ENCODE data around the gene JARID2.

Gene JARID2

GRCh38 chr6:15452182-15452941 lies 206.5 kb downstream of the JARID2 start:
- peaks cover 14% of the 10 kb centered on the region for H3K36me3 Mint-ChIP-seq
- no peaks in the 10 kb centered on the region for H3K27me3 Mint-ChIP-seq
- peaks cover 59% of the 10 kb centered on the region for H3K4me1 Mint-ChIP-seq (ENCODE audit: low read depth)
- H3K9me3 Mint-ChIP-seq (ENCODE audit: low read depth): no peaks in the 10 kb centered on the region
- H3K27ac Mint-ChIP-seq: peak overlapping the region; percentile 54
- H3K4me3 Mint-ChIP-seq: peak overlapping the region; percentile 44

DNA sequence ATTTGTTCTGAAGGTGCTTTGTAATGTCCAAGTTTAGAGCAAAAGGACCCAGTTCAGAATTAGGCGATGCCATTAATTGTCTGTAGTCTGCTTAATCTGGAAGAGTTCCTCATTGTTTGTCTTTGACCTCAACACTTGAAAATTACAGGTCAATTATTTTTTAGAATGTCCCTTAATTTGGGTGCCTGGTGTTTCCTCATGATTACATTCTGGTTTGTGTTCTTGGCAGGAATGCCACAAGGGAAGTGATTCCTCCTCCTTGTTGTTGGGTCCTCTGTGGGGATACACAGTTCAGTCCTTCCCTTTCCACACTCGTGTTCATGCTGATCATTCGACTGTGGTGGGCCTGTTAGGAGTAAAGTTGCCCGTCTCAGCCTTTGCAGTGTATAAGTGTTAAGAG lies 207.3 kb downstream of the JARID2 start:
- Mint-ChIP-seq H3K36me3 (peaks cover 14% of the 10 kb centered on the region), H3K4me1 (ENCODE audit: low read depth) (peaks cover 50% of the 10 kb centered on the region), H3K4me3 (no peak overlapping the region), H3K27ac (peak overlapping the region; percentile 47), H3K9me3 (ENCODE audit: low read depth) (no peaks in the 10 kb centered on the region), H3K27me3 (no peaks in the 10 kb centered on the region)

DNA sequence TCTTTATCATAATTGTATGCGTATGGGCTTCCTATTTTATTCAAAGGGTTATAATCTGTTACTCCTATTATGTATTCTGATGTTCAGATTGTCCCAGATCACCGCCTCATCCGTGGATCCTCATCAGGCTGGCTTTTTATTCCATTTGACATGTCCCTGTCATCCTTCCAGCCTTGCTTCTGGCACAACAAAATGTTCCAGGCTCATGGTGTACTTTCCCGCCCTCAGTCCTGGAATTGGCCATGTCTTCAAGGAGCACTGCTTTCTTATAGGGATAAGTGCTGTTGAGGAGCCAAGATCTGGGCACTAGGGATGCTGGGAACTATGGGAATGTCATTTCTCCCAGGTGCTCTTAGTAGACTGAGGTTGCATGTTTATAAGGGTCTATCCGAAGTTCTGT lies 207.8 kb downstream of the JARID2 start:
- no peak overlapping the region for H3K4me3 Mint-ChIP-seq
- peaks cover 51% of the 10 kb centered on the region for H3K4me1 Mint-ChIP-seq (ENCODE audit: low read depth)
- no peaks in the 10 kb centered on the region for H3K9me3 Mint-ChIP-seq (ENCODE audit: low read depth)
- no peak overlapping the region for H3K27ac Mint-ChIP-seq
- H3K27me3 Mint-ChIP-seq: no peaks in the 10 kb centered on the region
- peaks cover 14% of the 10 kb centered on the region for H3K36me3 Mint-ChIP-seq

DNA sequence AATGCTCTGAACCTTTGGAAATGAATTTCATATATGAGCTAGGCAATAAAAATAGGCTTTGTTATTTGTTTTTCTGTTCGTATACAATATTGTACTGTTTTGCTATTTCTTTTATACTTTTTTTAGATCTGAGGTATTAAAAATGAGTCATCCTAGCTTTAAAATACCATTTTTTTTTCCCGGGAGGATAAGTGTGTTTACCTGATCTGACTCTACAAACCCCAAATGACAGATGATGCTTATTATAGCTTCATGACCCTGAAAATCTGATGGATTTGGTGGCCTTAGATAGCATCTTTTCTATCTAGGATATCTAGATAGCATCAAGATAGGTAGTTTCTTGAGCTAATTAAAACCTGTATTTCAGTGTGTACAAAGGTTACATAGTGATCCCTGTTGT lies 210.6 kb downstream of the JARID2 start:
- Mint-ChIP-seq H3K27me3 (no peaks in the 10 kb centered on the region), H3K9me3 (ENCODE audit: low read depth) (no peaks in the 10 kb centered on the region), H3K36me3 (peaks cover 14% of the 10 kb centered on the region)

GRCh38 chr6:15457121-15457650 lies 211.3 kb downstream of the JARID2 start:
- Mint-ChIP-seq H3K27ac (no peak overlapping the region), H3K9me3 (ENCODE audit: low read depth) (no peaks in the 10 kb centered on the region), H3K27me3 (no peaks in the 10 kb centered on the region), H3K36me3 (peaks cover 14% of the 10 kb centered on the region), H3K4me3 (no peak overlapping the region), H3K4me1 (ENCODE audit: low read depth) (peaks cover 54% of the 10 kb centered on the region)

More for the DNA sequence above, 210.6 kb downstream of the JARID2 start:
- Mint-ChIP-seq H3K4me3 (no peak overlapping the region), H3K27ac (no peak overlapping the region), H3K4me1 (ENCODE audit: low read depth) (peaks cover 54% of the 10 kb centered on the region)

DNA sequence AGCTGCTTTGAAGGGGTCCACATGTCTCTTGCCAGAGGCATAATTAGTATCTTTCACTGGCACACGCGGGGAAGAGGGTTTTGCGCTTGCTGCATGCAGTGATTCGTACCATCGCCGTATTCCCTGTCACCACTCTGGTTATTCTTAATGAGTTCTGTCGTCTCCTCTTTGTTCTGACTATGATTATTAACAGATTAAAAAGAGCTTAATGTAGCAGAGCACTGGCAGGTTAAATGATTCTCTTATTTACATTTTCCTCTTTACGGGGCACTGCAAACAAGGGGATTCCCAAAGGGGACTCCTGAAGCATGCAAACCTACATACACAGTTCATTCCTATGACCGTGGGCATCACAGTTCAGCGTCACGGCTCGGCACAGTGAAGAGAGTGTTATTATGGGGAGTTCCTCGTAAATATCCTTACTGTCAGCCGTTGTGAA lies 212.2 kb downstream of the JARID2 start:
- peaks cover 11% of the 10 kb centered on the region for H3K36me3 Mint-ChIP-seq
- peaks cover 56% of the 10 kb centered on the region for H3K4me1 Mint-ChIP-seq (ENCODE audit: low read depth)
- H3K4me3 Mint-ChIP-seq: no peak overlapping the region
- no peaks in the 10 kb centered on the region for H3K27me3 Mint-ChIP-seq
- H3K27ac Mint-ChIP-seq: no peak overlapping the region
- H3K9me3 Mint-ChIP-seq (ENCODE audit: low read depth): no peaks in the 10 kb centered on the region

DNA sequence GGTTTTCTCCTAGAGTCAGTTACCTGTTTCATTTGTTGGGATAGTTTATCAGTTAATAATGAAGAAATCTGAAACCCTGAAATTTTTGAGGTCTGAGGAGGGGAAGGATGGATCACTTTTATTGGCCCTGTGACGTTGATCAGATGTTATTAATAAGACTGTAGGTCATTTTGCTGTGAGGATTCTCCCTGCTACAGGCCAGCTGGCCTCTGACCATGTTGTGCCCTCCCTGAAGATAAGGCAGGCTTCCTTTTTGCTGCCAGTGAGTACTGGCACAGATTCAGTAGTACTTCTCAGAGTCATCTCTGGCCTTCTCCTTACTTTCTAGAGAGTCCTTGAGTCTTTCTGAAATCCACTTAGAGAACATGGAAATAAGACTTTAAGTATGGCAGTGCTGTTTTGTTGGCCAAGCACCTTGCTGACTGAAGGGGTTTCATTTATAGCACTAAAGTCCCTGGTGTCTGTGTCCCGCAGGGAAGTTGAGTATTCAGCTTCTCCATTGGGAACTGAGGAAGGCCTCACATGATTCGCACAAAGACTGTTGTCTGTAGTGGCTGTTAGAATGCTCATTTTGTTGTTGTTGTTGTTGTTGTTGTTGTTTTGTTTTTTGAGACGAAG lies 214.3 kb downstream of the JARID2 start:
- H3K27ac Mint-ChIP-seq: no peak overlapping the region
- peaks cover 8% of the 10 kb centered on the region for H3K36me3 Mint-ChIP-seq
- peaks cover 61% of the 10 kb centered on the region for H3K4me1 Mint-ChIP-seq (ENCODE audit: low read depth)
- no peaks in the 10 kb centered on the region for H3K9me3 Mint-ChIP-seq (ENCODE audit: low read depth)
- H3K4me3 Mint-ChIP-seq: no peak overlapping the region
- no peaks in the 10 kb centered on the region for H3K27me3 Mint-ChIP-seq

- H3K27ac Mint-ChIP-seq: no peak overlapping the region
- H3K27me3 Mint-ChIP-seq: no peaks in the 10 kb centered on the region
- H3K9me3 Mint-ChIP-seq (ENCODE audit: low read depth): no peaks in the 10 kb centered on the region
- peaks cover 5% of the 10 kb centered on the region for H3K36me3 Mint-ChIP-seq
- H3K4me3 Mint-ChIP-seq: no peak overlapping the region
- H3K4me1 Mint-ChIP-seq (ENCODE audit: low read depth): peaks cover 60% of the 10 kb centered on the region
These were observed 215.5 kb downstream of the JARID2 start for GRCh38 chr6:15461127-15461944.

DNA sequence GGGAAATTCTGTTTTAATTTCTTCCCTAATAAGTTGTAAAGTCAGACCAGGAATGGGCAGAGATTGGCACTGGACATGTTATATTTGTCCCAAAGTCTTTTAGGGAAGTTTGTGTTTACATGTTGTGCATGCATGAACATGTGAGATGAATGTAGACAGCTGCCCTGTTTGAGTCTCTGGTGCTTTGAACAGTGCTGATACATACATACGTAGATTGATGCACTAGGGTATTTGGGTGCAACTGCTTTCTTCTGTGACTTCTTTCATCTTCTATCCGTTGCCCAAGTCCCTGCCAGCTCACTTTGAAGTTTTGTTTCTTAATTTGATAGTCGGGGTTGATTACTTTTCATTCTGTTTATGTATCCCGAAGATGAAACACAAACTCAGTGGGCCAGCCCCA lies 216.4 kb downstream of the JARID2 start:
- Mint-ChIP-seq H3K4me3 (no peak overlapping the region), H3K36me3 (peaks cover 5% of the 10 kb centered on the region), H3K27me3 (no peaks in the 10 kb centered on the region), H3K27ac (no peak overlapping the region), H3K9me3 (ENCODE audit: low read depth) (no peaks in the 10 kb centered on the region), H3K4me1 (ENCODE audit: low read depth) (peaks cover 63% of the 10 kb centered on the region)

DNA sequence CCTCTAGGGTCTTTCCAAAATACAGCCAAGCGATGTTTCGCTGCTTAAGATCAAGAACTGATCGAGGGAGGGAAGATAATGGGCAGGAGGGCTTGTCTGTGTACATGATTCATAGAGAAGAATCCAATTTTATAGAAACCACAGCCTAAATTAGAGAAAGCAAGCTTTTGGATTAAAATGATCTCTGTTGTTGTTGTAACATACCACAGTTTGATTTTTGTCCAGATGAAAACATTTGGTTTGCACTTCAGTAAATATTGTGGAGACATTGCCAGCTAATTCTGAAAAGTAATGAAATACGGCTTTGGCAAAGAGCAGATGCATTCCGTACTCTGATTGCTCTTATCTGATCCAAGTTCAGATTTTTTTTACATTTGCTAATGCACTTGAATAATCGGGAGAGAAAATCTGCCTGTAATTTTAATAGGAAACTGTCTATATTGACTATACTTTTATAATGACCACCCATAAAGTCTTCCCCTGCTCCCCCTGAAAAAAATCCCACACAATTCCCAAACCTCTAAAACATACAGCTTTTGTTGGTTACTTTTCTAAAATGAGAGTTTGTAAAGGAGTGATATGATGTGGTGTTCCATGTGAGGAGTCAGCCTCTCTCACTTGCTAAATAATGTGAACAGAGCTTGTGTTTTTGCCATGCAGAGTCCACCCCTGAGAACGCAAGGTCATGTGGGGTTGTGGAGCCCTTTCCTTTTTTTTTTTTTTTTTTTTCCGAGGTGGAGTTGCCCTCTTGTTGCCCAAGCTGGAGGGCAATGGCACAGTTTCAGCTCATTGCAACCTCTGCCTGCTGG lies 217.1 kb downstream of the JARID2 start:
- Mint-ChIP-seq H3K36me3 (peaks cover 5% of the 10 kb centered on the region), H3K9me3 (ENCODE audit: low read depth) (no peaks in the 10 kb centered on the region), H3K4me3 (no peak overlapping the region), H3K4me1 (ENCODE audit: low read depth) (peaks cover 63% of the 10 kb centered on the region), H3K27ac (no peak overlapping the region), H3K27me3 (no peaks in the 10 kb centered on the region)

DNA sequence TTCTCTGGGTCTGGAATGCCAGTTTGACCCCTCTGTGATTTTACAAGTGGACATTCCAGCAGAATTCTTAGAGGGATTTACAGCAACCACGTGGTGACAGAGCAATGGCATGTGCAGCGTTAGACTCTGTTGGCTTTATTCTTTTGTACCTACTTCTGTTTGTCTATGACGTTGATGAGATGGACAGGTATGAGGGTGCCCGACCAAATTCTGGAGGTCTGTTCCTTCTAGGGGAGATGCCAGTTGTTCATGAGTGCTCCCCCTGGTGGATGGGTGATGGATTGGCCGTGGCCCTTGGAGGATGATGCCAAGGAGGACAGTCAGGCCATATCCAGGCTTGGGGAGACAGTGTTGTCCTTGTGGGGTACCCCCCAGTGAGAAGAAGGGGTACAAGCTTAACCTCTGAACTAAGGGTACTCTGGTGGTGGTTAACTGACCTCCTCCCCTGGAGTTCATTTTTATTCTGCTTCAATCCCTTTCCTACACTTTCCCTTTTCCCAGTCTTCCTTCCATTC lies 218.4 kb downstream of the JARID2 start:
- no peak overlapping the region for H3K4me3 Mint-ChIP-seq
- no peaks in the 10 kb centered on the region for H3K9me3 Mint-ChIP-seq (ENCODE audit: low read depth)
- peaks cover 11% of the 10 kb centered on the region for H3K36me3 Mint-ChIP-seq
- H3K4me1 Mint-ChIP-seq (ENCODE audit: low read depth): peaks cover 55% of the 10 kb centered on the region
- H3K27me3 Mint-ChIP-seq: no peaks in the 10 kb centered on the region
- H3K27ac Mint-ChIP-seq: no peak overlapping the region

- Mint-ChIP-seq H3K4me3 (no peak overlapping the region), H3K36me3 (peaks cover 11% of the 10 kb centered on the region), H3K9me3 (ENCODE audit: low read depth) (no peaks in the 10 kb centered on the region), H3K4me1 (ENCODE audit: low read depth) (peaks cover 45% of the 10 kb centered on the region), H3K27ac (no peak overlapping the region), H3K27me3 (no peaks in the 10 kb centered on the region)
These were observed 219.3 kb downstream of the JARID2 start for GRCh38 chr6:15465212-15465611.

GRCh38 chr6:15470746-15471145 lies 224.9 kb downstream of the JARID2 start:
- H3K4me3 Mint-ChIP-seq: no peak overlapping the region
- peaks cover 15% of the 10 kb centered on the region for H3K4me1 Mint-ChIP-seq (ENCODE audit: low read depth)
- H3K27ac Mint-ChIP-seq: no peak overlapping the region
- H3K36me3 Mint-ChIP-seq: peaks cover 29% of the 10 kb centered on the region
- no peaks in the 10 kb centered on the region for H3K27me3 Mint-ChIP-seq
- H3K9me3 Mint-ChIP-seq (ENCODE audit: low read depth): no peaks in the 10 kb centered on the region

DNA sequence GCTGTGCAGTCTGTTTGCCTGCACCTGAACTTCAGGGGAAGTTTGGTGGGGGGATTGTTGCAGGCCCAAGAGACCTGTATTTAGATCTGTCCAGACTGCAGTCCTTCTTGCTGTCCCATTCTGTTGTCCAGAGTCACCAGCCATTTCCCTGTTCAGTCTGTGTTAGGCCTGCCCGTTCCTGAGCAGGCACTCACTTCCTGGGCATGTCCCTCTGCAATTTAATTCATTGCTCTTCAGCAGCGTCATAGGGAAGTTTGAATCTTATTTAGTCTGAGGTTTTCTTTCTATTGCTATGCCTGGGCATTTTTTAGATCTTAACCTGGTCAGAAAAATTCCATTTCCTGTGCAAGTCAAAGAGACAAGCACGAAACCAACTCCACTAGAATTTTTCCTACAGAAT lies 226.8 kb downstream of the JARID2 start:
- peaks cover 14% of the 10 kb centered on the region for H3K4me1 Mint-ChIP-seq (ENCODE audit: low read depth)
- H3K36me3 Mint-ChIP-seq: peaks cover 34% of the 10 kb centered on the region
- H3K9me3 Mint-ChIP-seq (ENCODE audit: low read depth): no peaks in the 10 kb centered on the region
- H3K27ac Mint-ChIP-seq: peak overlapping the region; percentile 41
- H3K27me3 Mint-ChIP-seq: no peaks in the 10 kb centered on the region
- H3K4me3 Mint-ChIP-seq: no peak overlapping the region

Data from activated naive CD8-positive, alpha-beta T cell (primary cell).